GM12878 (cell line): ENCODE results near the gene PNPO. TPM values are rescaled to one million over a fixed set of nuclear protein-coding genes. Genes with fewer than 3 reads are reported as not detected.

Source experiments
- polyA plus RNA-seq, 11 experiments: library from polyadenylated mRNA; depleted of rRNA in 4 of 11; unstranded in 6 of 11; stranded (reverse) in 5 of 11; fragments of >200 nt; fragmentation: Nextera tagmentation in 4 of 11; fragmentation: Illumina TruSeq in 1 of 11; extraction: Ambion mirVana in 4 of 11; extraction: Trizol in 1 of 11; gene quantifications; 1 replicate in 1 of 11; 2 replicates in 10 of 11; pipeline versions ENCODE4 v1.2.1 to v1.2.3, GENCODE V29; 2011 to 2016; ENCODE audit warnings: inconsistent platforms in 2 of 11, missing spikeins in 2 of 11, low read depth in 1 of 11
- total RNA-seq, 4 experiments: library from RNA; depleted of rRNA in 3 of 4; stranded (reverse); fragments of >200 nt in 3 of 4; fragmentation: Illumina TruSeq in 1 of 4; extraction: Trizol in 1 of 4; gene quantifications; 2 replicates each; pipeline versions ENCODE4 v1.2.1 to v1.2.3, GENCODE V29; 2013 to 2021

Gene PNPO
- total and polyA plus RNA-seq, 10 of the 15 experiments (the other 5 are each of a cell fraction or from before 2014, with no cell fraction given) = 13.9 to 52.6 (median 37.3) TPM

Other genes starting within 250 kb of the PNPO start
Only the 7 nearest of the 14 such genes appear.
- gene SCRN2, start 100.3 kb upstream of the PNPO start, total RNA-seq (2014; rRNA removed) = 33.3 and 39.3 TPM in 2 replicates
- 13.5 TPM in 2 replicates for gene SCRN2, start 100.3 kb upstream of the PNPO start, total RNA-seq (2014; rRNA removed; fragmentation: Illumina TruSeq; extraction: Trizol)
- gene SCRN2, start 100.3 kb upstream of the PNPO start, total RNA-seq (2021) = 28.9 and 30.5 TPM in 2 replicates
- gene SCRN2, start 100.3 kb upstream of the PNPO start, polyA plus RNA-seq (2011; rRNA removed) = 9.7 and 15.4 TPM in 2 replicates
- gene SCRN2, start 100.3 kb upstream of the PNPO start, polyA plus RNA-seq (2014; fragmentation: Illumina TruSeq; extraction: Trizol) = 3.0 and 10.8 TPM in 2 replicates
- 1 to 10 TPM in 1 of 2 experiments, under 1 TPM in 1; 0.34 to 1.9 TPM for gene SCRN2, start 100.3 kb upstream of the PNPO start, polyA plus RNA-seq (2014; fragmentation: Nextera tagmentation; extraction: Ambion mirVana)
- 32.7 and 33.4 TPM in 2 replicates for gene SCRN2, start 100.3 kb upstream of the PNPO start, polyA plus RNA-seq (2014; rRNA removed)
- 10 to 100 TPM; 24.8 to 29.9 TPM for gene SCRN2, start 100.3 kb upstream of the PNPO start, polyA plus RNA-seq (2016; fragmentation: Nextera tagmentation; extraction: Ambion mirVana)
- not detected in 2 replicates for gene SP6, start 90.4 kb upstream of the PNPO start, total RNA-seq (2014; rRNA removed)
- gene SP6, start 90.4 kb upstream of the PNPO start, total RNA-seq (2014; rRNA removed; fragmentation: Illumina TruSeq; extraction: Trizol) = 0.05 TPM in 1 of 2 replicates, not detected in the other
- 0.05 TPM in 1 of 2 replicates, not detected in the other for gene SP6, start 90.4 kb upstream of the PNPO start, total RNA-seq (2021)
- gene SP6, start 90.4 kb upstream of the PNPO start, polyA plus RNA-seq (2011; rRNA removed) = 0.03 and 0.05 TPM in 2 replicates
- gene SP6, start 90.4 kb upstream of the PNPO start, polyA plus RNA-seq (2014; fragmentation: Illumina TruSeq; extraction: Trizol) = not detected in 2 replicates
- gene SP6, start 90.4 kb upstream of the PNPO start, polyA plus RNA-seq (2014; fragmentation: Nextera tagmentation; extraction: Ambion mirVana) = not detected
- 0.06 TPM in 1 of 2 replicates, not detected in the other for gene SP6, start 90.4 kb upstream of the PNPO start, polyA plus RNA-seq (2014; rRNA removed)
- under 1 TPM in 1 of 2 experiments, not detected in 1; 0.15 TPM for gene SP6, start 90.4 kb upstream of the PNPO start, polyA plus RNA-seq (2016; fragmentation: Nextera tagmentation; extraction: Ambion mirVana)
- 1.8 and 2.1 TPM in 2 replicates for gene SP2, start 45.3 kb upstream of the PNPO start, total RNA-seq (2014; rRNA removed)
- 1.6 TPM in 2 replicates for gene SP2, start 45.3 kb upstream of the PNPO start, total RNA-seq (2014; rRNA removed; fragmentation: Illumina TruSeq; extraction: Trizol)
- gene SP2, start 45.3 kb upstream of the PNPO start, total RNA-seq (2021) = 16.8 and 17.9 TPM in 2 replicates
- gene SP2, start 45.3 kb upstream of the PNPO start, polyA plus RNA-seq (2011; rRNA removed) = 1.1 and 2.3 TPM in 2 replicates
- gene SP2, start 45.3 kb upstream of the PNPO start, polyA plus RNA-seq (2014; fragmentation: Illumina TruSeq; extraction: Trizol) = 12.9 and 19.1 TPM in 2 replicates
- 1 to 10 TPM; 1.2 to 1.9 TPM for gene SP2, start 45.3 kb upstream of the PNPO start, polyA plus RNA-seq (2014; fragmentation: Nextera tagmentation; extraction: Ambion mirVana)
- gene SP2, start 45.3 kb upstream of the PNPO start, polyA plus RNA-seq (2014; rRNA removed) = 7.3 and 10.4 TPM in 2 replicates
- 10 to 100 TPM; 17.6 to 18.0 TPM for gene SP2, start 45.3 kb upstream of the PNPO start, polyA plus RNA-seq (2016; fragmentation: Nextera tagmentation; extraction: Ambion mirVana)
- gene PRR15L, start 16.3 kb downstream of the PNPO start, total RNA-seq (2014; rRNA removed) = not detected in 2 replicates
- not detected in 2 replicates for gene PRR15L, start 16.3 kb downstream of the PNPO start, total RNA-seq (2014; rRNA removed; fragmentation: Illumina TruSeq; extraction: Trizol)
- gene PRR15L, start 16.3 kb downstream of the PNPO start, total RNA-seq (2021) = not detected in 2 replicates
- gene PRR15L, start 16.3 kb downstream of the PNPO start, polyA plus RNA-seq (2011; rRNA removed) = not detected in 2 replicates
- gene PRR15L, start 16.3 kb downstream of the PNPO start, polyA plus RNA-seq (2014; fragmentation: Illumina TruSeq; extraction: Trizol) = not detected in 2 replicates
- not detected for gene PRR15L, start 16.3 kb downstream of the PNPO start, polyA plus RNA-seq (2014; fragmentation: Nextera tagmentation; extraction: Ambion mirVana)
- gene PRR15L, start 16.3 kb downstream of the PNPO start, polyA plus RNA-seq (2014; rRNA removed) = not detected in 2 replicates
- gene PRR15L, start 16.3 kb downstream of the PNPO start, polyA plus RNA-seq (2016; fragmentation: Nextera tagmentation; extraction: Ambion mirVana) = under 1 TPM; 0.11 to 0.18 TPM
- 150 and 159 TPM in 2 replicates for gene CDK5RAP3, start 29.5 kb downstream of the PNPO start, total RNA-seq (2014; rRNA removed)
- 92.1 and 99.9 TPM in 2 replicates for gene CDK5RAP3, start 29.5 kb downstream of the PNPO start, total RNA-seq (2014; rRNA removed; fragmentation: Illumina TruSeq; extraction: Trizol)
- 168 and 177 TPM in 2 replicates for gene CDK5RAP3, start 29.5 kb downstream of the PNPO start, total RNA-seq (2021)
- gene CDK5RAP3, start 29.5 kb downstream of the PNPO start, polyA plus RNA-seq (2011; rRNA removed) = 101 and 127 TPM in 2 replicates
- gene CDK5RAP3, start 29.5 kb downstream of the PNPO start, polyA plus RNA-seq (2014; fragmentation: Illumina TruSeq; extraction: Trizol) = 129 and 163 TPM in 2 replicates
- 100 to 1,000 TPM in 1 of 2 experiments, 10 to 100 TPM in 1; 69.4 to 160 TPM for gene CDK5RAP3, start 29.5 kb downstream of the PNPO start, polyA plus RNA-seq (2014; fragmentation: Nextera tagmentation; extraction: Ambion mirVana)
- gene CDK5RAP3, start 29.5 kb downstream of the PNPO start, polyA plus RNA-seq (2014; rRNA removed) = 204 and 209 TPM in 2 replicates
- 100 to 1,000 TPM; 223 to 237 TPM for gene CDK5RAP3, start 29.5 kb downstream of the PNPO start, polyA plus RNA-seq (2016; fragmentation: Nextera tagmentation; extraction: Ambion mirVana)
- 0.93 and 1.6 TPM in 2 replicates for gene COPZ2, start 96.2 kb downstream of the PNPO start, total RNA-seq (2014; rRNA removed)
- gene COPZ2, start 96.2 kb downstream of the PNPO start, total RNA-seq (2014; rRNA removed; fragmentation: Illumina TruSeq; extraction: Trizol) = 2.3 and 2.7 TPM in 2 replicates
- 3.6 and 4.3 TPM in 2 replicates for gene COPZ2, start 96.2 kb downstream of the PNPO start, total RNA-seq (2021)
- 0.20 and 0.27 TPM in 2 replicates for gene COPZ2, start 96.2 kb downstream of the PNPO start, polyA plus RNA-seq (2011; rRNA removed)
- 1.8 and 3.3 TPM in 2 replicates for gene COPZ2, start 96.2 kb downstream of the PNPO start, polyA plus RNA-seq (2014; fragmentation: Illumina TruSeq; extraction: Trizol)
- gene COPZ2, start 96.2 kb downstream of the PNPO start, polyA plus RNA-seq (2014; fragmentation: Nextera tagmentation; extraction: Ambion mirVana) = 1 to 10 TPM; 2.5 to 2.9 TPM
- 2.7 and 3.1 TPM in 2 replicates for gene COPZ2, start 96.2 kb downstream of the PNPO start, polyA plus RNA-seq (2014; rRNA removed)
- gene COPZ2, start 96.2 kb downstream of the PNPO start, polyA plus RNA-seq (2016; fragmentation: Nextera tagmentation; extraction: Ambion mirVana) = 1 to 10 TPM; 2.0 to 3.2 TPM
- 16.5 and 16.8 TPM in 2 replicates for gene NFE2L1, start 106.8 kb downstream of the PNPO start, total RNA-seq (2014; rRNA removed)
- gene NFE2L1, start 106.8 kb downstream of the PNPO start, total RNA-seq (2014; rRNA removed; fragmentation: Illumina TruSeq; extraction: Trizol) = 36.2 and 39.9 TPM in 2 replicates
- 62.3 and 72.8 TPM in 2 replicates for gene NFE2L1, start 106.8 kb downstream of the PNPO start, total RNA-seq (2021)
- 84.5 and 104 TPM in 2 replicates for gene NFE2L1, start 106.8 kb downstream of the PNPO start, polyA plus RNA-seq (2011; rRNA removed)
- 60.5 and 63.8 TPM in 2 replicates for gene NFE2L1, start 106.8 kb downstream of the PNPO start, polyA plus RNA-seq (2014; fragmentation: Illumina TruSeq; extraction: Trizol)
- gene NFE2L1, start 106.8 kb downstream of the PNPO start, polyA plus RNA-seq (2014; fragmentation: Nextera tagmentation; extraction: Ambion mirVana) = 1 to 10 TPM; 3.8 to 4.1 TPM
- gene NFE2L1, start 106.8 kb downstream of the PNPO start, polyA plus RNA-seq (2014; rRNA removed) = 44.7 and 48.6 TPM in 2 replicates
- gene NFE2L1, start 106.8 kb downstream of the PNPO start, polyA plus RNA-seq (2016; fragmentation: Nextera tagmentation; extraction: Ambion mirVana) = 10 to 100 TPM; 11.1 to 11.5 TPM